HG03097 (cell line): Measurements from ENCODE around the gene GNB5.

Experiments used
- ATAC-seq: cut with Tn5 transposase; IDR thresholded peaks from one replicate; pipeline ENCODE4 v1.9.1; 2021; ENCODE audit not compliant: unreplicated experiment, low FRiP score

The GNB5 gene

DNA sequence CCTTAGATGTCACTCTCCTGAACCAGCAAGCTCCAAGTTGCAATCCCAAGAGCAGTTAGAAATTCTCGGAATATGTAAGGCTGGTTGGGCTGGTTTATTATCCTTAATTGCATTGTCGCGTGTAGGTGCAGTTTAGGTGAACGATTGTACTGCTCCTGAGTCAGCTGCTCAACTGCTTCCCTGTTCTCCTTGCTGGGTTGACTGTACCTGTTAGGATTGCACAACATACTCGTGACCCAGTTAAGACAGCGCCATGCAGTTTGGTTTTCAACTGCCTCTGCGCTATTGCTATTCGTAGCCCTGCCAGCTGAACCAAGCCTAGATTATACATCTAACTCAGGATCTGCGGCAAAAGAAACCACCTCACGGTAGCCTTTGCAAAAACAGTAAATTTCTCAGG lies 119.6 kb downstream of the GNB5 start:
- no peak for ATAC-seq

DNA sequence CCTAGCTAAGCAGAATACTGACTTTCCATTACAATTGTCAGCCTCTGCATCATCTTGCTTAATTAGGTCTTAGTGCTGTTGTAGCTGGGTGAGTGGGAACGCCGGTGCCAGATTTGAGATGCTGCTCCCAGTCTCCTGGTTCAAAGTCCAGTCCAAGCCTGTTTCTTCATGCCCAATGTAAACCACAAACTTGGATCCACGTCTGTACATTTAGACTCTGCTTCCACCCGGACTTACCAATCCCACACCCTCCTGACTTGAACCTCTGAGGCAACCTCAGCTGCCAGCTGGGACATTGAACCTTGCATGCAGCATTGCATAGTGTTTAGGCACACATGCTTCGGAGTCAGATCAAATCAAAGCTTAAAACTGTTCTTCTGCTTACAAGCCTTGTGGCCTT lies 121.6 kb downstream of the GNB5 start:
- no peak for ATAC-seq

DNA sequence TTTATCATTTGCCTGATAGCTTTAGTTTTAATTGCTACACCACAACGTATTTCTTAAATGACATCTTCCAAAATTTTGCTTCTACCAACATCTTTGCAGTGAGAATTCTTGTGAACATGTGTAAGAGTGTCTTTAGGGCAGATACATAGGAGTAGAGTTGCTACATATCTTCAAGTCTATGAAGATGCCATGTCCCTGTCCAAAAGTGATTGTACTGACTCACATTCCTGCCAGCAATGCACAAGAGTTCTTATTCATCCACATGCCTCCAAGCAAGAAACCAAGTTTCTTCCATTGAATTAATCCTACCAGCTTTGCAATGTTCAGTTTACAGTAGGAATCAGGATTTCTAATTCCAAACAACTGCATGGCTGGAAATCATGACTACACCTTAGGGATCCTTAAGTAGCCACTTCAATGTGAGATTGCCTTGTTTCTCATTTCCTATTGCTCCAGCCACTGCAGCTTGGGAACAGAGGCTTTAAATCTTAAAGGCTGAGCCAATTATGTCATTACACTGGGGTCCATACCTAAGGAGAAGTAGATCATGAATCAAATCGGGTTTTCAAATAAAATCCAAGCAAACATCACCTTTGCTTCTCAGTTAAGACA lies 123.1 kb downstream of the GNB5 start:
- no peak for ATAC-seq

DNA sequence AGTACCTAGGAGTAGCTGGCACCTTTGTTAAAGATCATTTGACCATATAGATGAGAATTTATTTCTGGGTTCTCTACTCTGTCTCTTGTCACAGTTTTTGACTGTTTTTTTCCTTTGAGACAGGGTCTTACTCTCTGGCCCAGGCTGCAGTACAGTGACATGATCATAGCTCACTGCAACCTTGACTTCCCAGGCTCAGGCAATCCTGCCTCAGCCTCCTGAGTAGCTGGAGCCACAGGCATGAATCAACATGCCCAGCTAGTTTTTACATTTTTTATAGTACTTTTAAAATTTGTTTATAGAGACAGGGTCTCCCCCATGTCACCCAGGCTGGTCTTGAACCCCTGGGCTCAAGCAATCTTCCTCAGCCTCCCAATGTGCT lies 123.7 kb downstream of the GNB5 start:
- no peak for ATAC-seq

DNA sequence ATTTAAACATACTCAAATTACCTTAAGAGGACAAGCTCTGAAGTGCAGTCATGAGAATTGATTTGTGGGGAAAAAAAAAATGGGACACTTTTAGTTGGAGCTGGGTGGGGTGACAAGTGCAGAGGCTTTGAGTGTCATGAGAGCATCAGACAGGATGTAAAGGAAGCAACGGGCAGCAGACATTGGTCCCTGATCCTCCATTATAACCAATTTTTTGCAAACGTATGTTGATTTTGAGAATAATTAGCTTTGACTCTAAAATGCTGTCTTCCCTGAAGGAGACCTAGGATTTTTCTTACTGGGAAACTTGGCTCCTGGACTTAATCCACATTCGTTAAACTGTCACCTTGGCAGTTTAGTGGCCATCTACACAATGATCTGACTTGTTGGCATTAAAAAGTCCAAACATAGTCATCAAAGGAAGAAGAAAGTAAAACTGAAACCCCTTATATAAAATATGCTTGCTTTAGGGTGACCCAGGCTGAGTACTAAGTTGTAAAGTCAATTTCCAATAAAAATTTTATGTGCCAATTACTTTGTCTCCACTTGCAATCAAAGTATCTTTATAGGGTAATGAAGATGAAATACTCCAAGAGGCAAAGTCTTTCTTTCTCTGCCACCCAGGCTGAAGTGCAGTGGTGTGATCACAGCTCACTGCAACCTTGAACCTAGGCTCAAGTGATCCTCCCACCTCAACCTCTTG lies 124.2 kb downstream of the GNB5 start:
- ATAC-seq = no peak
